Stomach (tissue), 9 donors: Measurements from ENCODE around the gene DLL3. TPM values are rescaled to one million over a fixed set of nuclear protein-coding genes. Genes with fewer than 3 reads are reported as not detected.

ENCODE experiments used
- DNase-seq, 2 donors: peaks; one replicate each; pipeline versions ENCODE4 v3.0.0 to v3.0.0-alpha.2; 2013 to 2019
- H3K27ac ChIP-seq, 5 donors: fragments of 200-600 bp in 4 of 5; sonication (generic) in 4 of 5; one replicate each; pipeline ENCODE4 v1.5.1; 2013 to 2019; ENCODE audit warnings: mild to moderate bottlenecking in 1 of 5, moderate library complexity in 1 of 5
- H3K27me3 ChIP-seq, 3 donors: fragments of 200-600 bp; sonication (generic); one replicate each; pipeline ENCODE4 v1.5.1; 2017 to 2019; ENCODE audit warnings: mixed run types in 1 of 3
- H3K36me3 ChIP-seq, 4 donors: fragments of 200-600 bp; sonication (generic); 1 replicate in 3 of 4; 2 replicates in 1 of 4; pipeline ENCODE4 v1.5.1; 2016 to 2019
- H3K4me1 ChIP-seq, 4 donors: fragments of 200-600 bp; sonication (generic); one replicate each; pipeline ENCODE4 v1.5.1; 2016 to 2019
- H3K4me3 ChIP-seq, 4 donors: fragments of 200-600 bp; sonication (generic) in 3 of 4; one replicate each; pipeline ENCODE4 v1.5.1; 2016 to 2019; ENCODE audit warnings: mild to moderate bottlenecking in 1 of 4
- H3K9me3 ChIP-seq, 4 donors: fragments of 200-600 bp; sonication (generic); one replicate each; pipeline ENCODE4 v1.5.1; 2016 to 2019
- EP300 ChIP-seq: sonication (generic); formaldehyde crosslinking; IDR thresholded peaks from one replicate; pipeline ENCODE4 v1.6.1; 2017; ENCODE audit warnings: antibody characterized with exemption
- POLR2A ChIP-seq, 4 donors: fragments of 450-650 bp; IDR thresholded peaks; one replicate each; pipeline ENCODE4 v1.6.1; 2016; ENCODE audit warnings: antibody characterized with exemption in 4 of 4, control low read depth in 2 of 4, mild to moderate bottlenecking in 1 of 4, moderate library complexity in 1 of 4
- POLR2AphosphoS5 ChIP-seq, 3 donors: sonication (generic); formaldehyde crosslinking; IDR thresholded peaks; one replicate each; pipeline ENCODE4 v1.6.1; 2016; ENCODE audit warnings: antibody characterized with exemption in 3 of 3
- WGBS, 5 donors: extraction: QIAGEN DNeasy Blood & Tissue Kit in 3 of 5; methylation state at CpG; one replicate each; pipeline versions ENCODE4 v1.1.5 to v1.1.7; 2013 to 2018; 5-methylcytosine and 5-hydroxymethylcytosine counted together
- intact Hi-C: fragments of 100-400 bp; cut with DNase I; formaldehyde crosslinking; loops from one replicate; pipeline ENCODE4 v1.15.1; 2023; ENCODE audit warnings: low total_unique reads
- polyA plus RNA-seq, 3 donors: library from polyadenylated mRNA; stranded (reverse); fragments of 200-250 nt; gene quantifications; one replicate each; pipeline ENCODE4 v1.2.3, GENCODE V29; 2013
- total RNA-seq, 5 donors: library from RNA; depleted of rRNA; stranded (reverse); fragments of >200 nt; gene quantifications; one replicate each; pipeline versions ENCODE4 v1.1.0 to v1.2.3, GENCODE V29; 2014 to 2016
- TF ChIP-seq, protein P1 (sequence below), 7 experiments: fragments of 450-650 bp in 4 of 7; fragments of 200-600 bp in 3 of 7; sonication (generic) in 3 of 7; IDR thresholded peaks; one replicate each; pipeline ENCODE4 v1.5.1; 2016 to 2019; ENCODE audit warnings: antibody characterized with exemption in 7 of 7, control low read depth in 2 of 7, mild to moderate bottlenecking in 1 of 7
- donor health status: healthy with polysubstance abuse.
- donor health status: Bipolar disorder and iron deficiency.
- donor health status: healthy.

Gene DLL3
- total and polyA plus RNA-seq, 8 donors: 0.08 TPM; not detected in 7

DNA sequence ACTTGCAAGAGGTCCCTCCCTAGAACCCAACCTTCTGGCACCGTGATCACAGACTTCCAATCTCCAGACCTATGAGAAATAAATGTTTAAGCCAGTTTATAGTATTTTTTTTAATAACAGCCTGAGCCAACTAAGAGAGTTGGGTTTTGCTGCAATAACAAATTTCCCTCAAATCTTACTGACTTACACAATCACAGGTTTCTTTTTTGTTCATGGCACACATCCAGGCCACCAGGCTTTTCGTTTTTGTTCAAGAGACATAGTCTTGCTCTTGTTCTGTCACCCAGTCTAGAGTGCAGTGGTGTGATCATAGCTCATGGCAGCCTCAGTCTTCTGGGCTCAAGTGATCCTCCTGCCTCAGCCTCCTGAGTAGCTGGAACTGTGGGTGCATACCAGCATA, 14.2 kb downstream of the DLL3 start:
- Histone ChIP-seq H3K36me3 (no peaks in the 10 kb centered on the region), H3K27me3 (peaks cover 18 to 97% (median 46%) of the 10 kb centered on the region in 3 donors), H3K27ac (no peak overlapping the region), H3K4me3 (no peak overlapping the region), H3K4me1 (peaks cover 11 to 20% (median 17%) of the 10 kb centered on the region in 4 donors), H3K9me3 (no peaks in the 10 kb centered on the region)
- intact Hi-C loops: loop anchor here (5.0 kb wide), 1 partner anchor 941 kb away; no protein-coding TSS in a partner anchor
- no peak for DNase-seq
- WGBS, 5 donors: 54 to 67% (median 61%) methylated on average over 2 of the region's 2 CpGs
- TF ChIP-seq, protein P1, sequence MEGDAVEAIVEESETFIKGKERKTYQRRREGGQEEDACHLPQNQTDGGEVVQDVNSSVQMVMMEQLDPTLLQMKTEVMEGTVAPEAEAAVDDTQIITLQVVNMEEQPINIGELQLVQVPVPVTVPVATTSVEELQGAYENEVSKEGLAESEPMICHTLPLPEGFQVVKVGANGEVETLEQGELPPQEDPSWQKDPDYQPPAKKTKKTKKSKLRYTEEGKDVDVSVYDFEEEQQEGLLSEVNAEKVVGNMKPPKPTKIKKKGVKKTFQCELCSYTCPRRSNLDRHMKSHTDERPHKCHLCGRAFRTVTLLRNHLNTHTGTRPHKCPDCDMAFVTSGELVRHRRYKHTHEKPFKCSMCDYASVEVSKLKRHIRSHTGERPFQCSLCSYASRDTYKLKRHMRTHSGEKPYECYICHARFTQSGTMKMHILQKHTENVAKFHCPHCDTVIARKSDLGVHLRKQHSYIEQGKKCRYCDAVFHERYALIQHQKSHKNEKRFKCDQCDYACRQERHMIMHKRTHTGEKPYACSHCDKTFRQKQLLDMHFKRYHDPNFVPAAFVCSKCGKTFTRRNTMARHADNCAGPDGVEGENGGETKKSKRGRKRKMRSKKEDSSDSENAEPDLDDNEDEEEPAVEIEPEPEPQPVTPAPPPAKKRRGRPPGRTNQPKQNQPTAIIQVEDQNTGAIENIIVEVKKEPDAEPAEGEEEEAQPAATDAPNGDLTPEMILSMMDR (IDR thresholded peaks at IDR 0.05): no peak
- no peak for TF ChIP-seq EP300
- no peak for TF ChIP-seq POLR2A (IDR thresholded peaks at IDR 0.05)
- no peak for TF ChIP-seq POLR2AphosphoS5 (IDR thresholded peaks at IDR 0.05)

DNA sequence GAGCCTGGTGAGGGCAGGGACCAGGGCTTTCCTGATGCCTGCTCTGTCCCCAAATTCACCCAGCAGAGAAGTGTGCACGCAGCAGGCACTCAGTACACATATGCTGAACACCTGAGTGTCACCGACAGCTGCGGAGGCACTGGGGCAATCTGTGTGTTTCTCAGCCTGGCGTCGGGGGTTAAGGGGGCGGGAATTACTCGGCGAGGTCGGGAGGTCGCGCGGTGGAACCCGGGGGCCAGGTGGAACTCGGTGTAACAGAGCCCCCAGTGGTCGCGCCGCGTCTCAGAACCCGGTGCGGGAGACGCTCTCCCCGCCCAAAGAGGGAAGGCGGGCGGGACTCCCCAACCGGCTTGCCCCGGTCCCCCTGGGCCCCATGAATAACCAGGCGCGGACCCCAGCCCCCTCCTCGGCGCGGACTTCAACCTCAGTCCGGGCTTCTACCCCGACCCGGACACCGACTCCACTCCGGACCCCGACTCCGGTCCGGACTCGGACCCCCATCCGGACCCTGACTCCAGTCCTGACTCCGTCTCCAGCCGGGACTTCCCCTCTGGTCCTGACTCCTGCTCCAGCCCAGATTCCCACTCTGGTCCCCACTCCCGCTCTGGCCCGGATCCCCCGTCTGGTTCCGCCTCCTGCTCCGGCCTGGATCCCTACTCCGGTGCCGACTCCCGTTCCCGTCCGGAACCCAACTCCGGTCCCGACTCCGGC, 16.2 kb downstream of the DLL3 start, which contains the start of gene SELENOV:
Gene SELENOV, plus strand, starts transcription at position 300 of the 711 bp plus-strand sequence. Its CDS starts 74 bp downstream, at position 374.
- 0 to 5% (median 1%) methylated on average over 25 to 56 of the region's 56 CpGs for WGBS, 5 donors
- intact Hi-C loops: loop anchor here (5.0 kb wide), 1 partner anchor 943 kb away; no protein-coding TSS in a partner anchor
- Histone ChIP-seq H3K4me1 (peaks cover 11 to 20% (median 17%) of the 10 kb centered on the region in 4 donors), H3K36me3 (no peaks in the 10 kb centered on the region), H3K27me3 (peaks cover 18 to 89% (median 46%) of the 10 kb centered on the region in 3 donors), H3K27ac (no peak within 1 kb of the TSS), H3K9me3 (no peaks in the 10 kb centered on the region), H3K4me3 (peak within 1 kb of the TSS; percentile 30 to 46 (median 36))
- DNase-seq: peak in 1 of 2 donors; percentile 59
- TF ChIP-seq, protein P1 (IDR thresholded peaks at IDR 0.05): no peak
- TF ChIP-seq POLR2AphosphoS5 (IDR thresholded peaks at IDR 0.05) (no peak), POLR2A (IDR thresholded peaks at IDR 0.05) (no peak), EP300 (no peak)

DNA sequence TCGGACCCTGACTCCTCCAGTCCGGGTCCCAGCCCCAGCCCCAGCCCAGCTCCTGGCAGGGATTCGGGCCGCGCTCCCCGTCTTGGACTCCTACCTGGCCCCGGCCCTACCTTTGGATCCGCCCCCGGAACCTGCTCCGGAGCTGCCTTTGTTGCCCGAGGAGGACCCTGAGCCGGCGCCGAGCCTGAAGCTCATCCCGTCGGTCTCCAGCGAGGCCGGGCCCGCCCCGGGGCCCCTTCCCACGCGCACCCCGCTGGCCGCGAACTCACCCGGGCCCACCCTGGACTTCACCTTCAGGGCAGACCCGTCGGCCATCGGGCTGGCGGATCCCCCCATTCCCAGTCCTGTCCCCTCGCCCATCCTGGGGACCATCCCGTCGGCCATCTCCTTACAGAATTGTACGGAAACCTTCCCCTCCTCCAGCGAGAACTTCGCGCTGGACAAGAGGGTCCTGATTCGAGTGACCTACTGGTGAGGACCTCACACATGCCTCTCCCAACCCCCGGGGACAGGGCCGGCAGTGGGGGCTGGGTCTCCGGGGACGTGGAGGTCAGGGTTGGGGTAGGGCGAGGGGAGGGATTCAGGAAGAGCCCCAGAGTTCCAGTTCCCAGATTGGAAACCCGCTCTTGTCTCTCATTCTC, 16.9 kb downstream of the DLL3 start:
- intact Hi-C loops: no loop called here
- Histone ChIP-seq H3K27ac (no peak overlapping the region), H3K9me3 (no peaks in the 10 kb centered on the region), H3K36me3 (no peaks in the 10 kb centered on the region), H3K4me1 (peaks cover 11 to 20% (median 17%) of the 10 kb centered on the region in 4 donors), H3K4me3 (peak overlapping the region; percentile 30 to 46 (median 36)), H3K27me3 (peaks cover 18 to 82% (median 46%) of the 10 kb centered on the region in 3 donors)
- DNase-seq: no peak
- WGBS, 5 donors: 2 to 5% (median 4%) methylated on average over 16 to 44 of the region's 44 CpGs
- no peak for TF ChIP-seq POLR2AphosphoS5 (IDR thresholded peaks at IDR 0.05)
- TF ChIP-seq EP300: no peak
- TF ChIP-seq, protein P1 (IDR thresholded peaks at IDR 0.05): no peak
- TF ChIP-seq POLR2A (IDR thresholded peaks at IDR 0.05): no peak

DNA sequence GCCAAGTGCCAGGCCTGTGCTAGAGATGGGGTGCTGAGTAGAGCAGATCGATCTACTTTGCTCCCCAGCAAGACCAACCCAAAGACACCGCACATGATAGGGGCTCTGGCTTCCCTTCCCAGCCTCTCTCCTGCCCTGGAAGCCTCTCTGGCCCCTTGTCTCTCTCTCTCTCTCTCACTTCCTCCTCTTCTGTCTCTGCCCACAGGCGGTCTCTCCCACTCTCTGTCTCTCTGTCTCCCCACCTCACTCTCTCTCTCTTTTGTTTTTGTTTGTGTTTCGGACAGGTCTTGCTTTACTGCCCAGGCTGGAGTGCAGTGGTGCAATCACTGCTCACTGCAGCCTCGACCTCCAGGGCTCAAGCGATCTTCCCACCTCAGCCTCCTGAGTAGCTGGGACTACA, 17.5 kb downstream of the DLL3 start:
- no peaks in the 10 kb centered on the region for H3K36me3 ChIP-seq
- no peak for DNase-seq
- H3K9me3 ChIP-seq: no peaks in the 10 kb centered on the region
- H3K27ac ChIP-seq: no peak overlapping the region
- no peak overlapping the region for H3K4me3 ChIP-seq
- intact Hi-C loops: no loop called here
- H3K4me1 ChIP-seq: peaks cover 11 to 20% (median 17%) of the 10 kb centered on the region in 4 donors
- TF ChIP-seq, protein P1 (IDR thresholded peaks at IDR 0.05): no peak
- TF ChIP-seq EP300 (no peak), POLR2A (IDR thresholded peaks at IDR 0.05) (no peak), POLR2AphosphoS5 (IDR thresholded peaks at IDR 0.05) (no peak)
- peaks cover 18 to 76% (median 46%) of the 10 kb centered on the region in 3 donors for H3K27me3 ChIP-seq
- WGBS, 5 donors: 41 to 55% (median 46%) methylated on average over 6 of the region's 6 CpGs
